GM12878 (cell line): ENCODE data around the gene PDRG1. TPM values are rescaled to one million over a fixed set of nuclear protein-coding genes. Genes with fewer than 3 reads are reported as not detected.

ENCODE experiments used
- ATAC-seq: fragments of 200-7000 bp; cut with Tn5 transposase; 3 replicates; pipeline ENCODE4 v1.9.1; 2020; ENCODE audit warnings: mild to moderate bottlenecking, moderate library complexity
- BruUV-seq: library from RNA; stranded (reverse); fragments of 400-500 nt; replicated peaks from 2 replicates; lab custom pipeline; 2021; lab: Mats Ljungman, UMichigan
- CTCF ChIA-PET: fragments of 300-600 bp; sonication (Branson Sonifier 250); formaldehyde crosslinking; extraction: SDS; loops from one replicate; lab custom pipeline; 2021; ENCODE audit warnings: inconsistent platforms; lab: Yijun Ruan, JAX
- POLR2A ChIA-PET: fragments of 350-600 bp; formaldehyde crosslinking; extraction: SDS; loops from one replicate; lab custom pipeline; 2021; ENCODE audit warnings: inconsistent platforms; lab: Charles Lee
- RAD21 ChIA-PET: fragments of 300-600 bp; sonication (Branson Sonifier 250); formaldehyde crosslinking; loops from one replicate; lab custom pipeline; 2023; ENCODE audit warnings: antibody characterized with exemption; ENCODE audit not compliant: unreplicated experiment; lab: Charles Lee
- SMC1A ChIA-PET: fragments of 300-600 bp; sonication (Branson Sonifier 250); formaldehyde crosslinking; loops from one replicate; lab custom pipeline; 2023; ENCODE audit not compliant: unreplicated experiment, uncharacterized antibody; lab: Charles Lee
- DNase-seq: peaks from one replicate; pipeline ENCODE4 v3.0.0-alpha.2; 2011; ENCODE audit warnings: low read depth, low spot score
- FAIRE-seq: peaks from 3 replicates; lab custom pipeline; 2011; peaks lifted over from hg19 to GRCh38; lab: Jason Lieb, UNC
- H2AFZ ChIP-seq: 2 replicates; pipeline ENCODE4 v1.6.0; 2011; ENCODE audit warnings: low read depth, low read length, control low read depth; ENCODE audit not compliant: control insufficient read depth
- H3K27ac ChIP-seq: 2 replicates; pipeline ENCODE4 v1.5.1; 2011; ENCODE audit warnings: control low read depth; ENCODE audit not compliant: control insufficient read depth, insufficient read depth
- H3K27me3 ChIP-seq, 2 experiments: replicated peaks in 1 of 2; 2 replicates each; pipeline versions ENCODE4 v1.6.0 to v1.6.1; 2011; ENCODE audit warnings: low read length in 1 of 2; ENCODE audit not compliant: control insufficient read depth in 2 of 2, insufficient read depth in 2 of 2
- H3K36me3 ChIP-seq, 2 experiments: 2 replicates each; pipeline ENCODE4 v1.5.1; 2011; ENCODE audit warnings: low read length in 1 of 2; ENCODE audit not compliant: control insufficient read depth in 2 of 2, insufficient read depth in 2 of 2
- H3K4me1 ChIP-seq: 2 replicates; pipeline ENCODE4 v1.6.1; 2011; ENCODE audit warnings: mild to moderate bottlenecking, low read length, moderate library complexity, mixed read lengths; ENCODE audit not compliant: control insufficient read depth, insufficient read depth
- H3K4me2 ChIP-seq: 2 replicates; pipeline ENCODE4 v1.6.0; 2011; ENCODE audit warnings: control low read depth; ENCODE audit not compliant: control insufficient read depth, insufficient read depth
- H3K4me3 ChIP-seq: fragments of 200-600 bp; sonication (generic); 2 replicates; pipeline ENCODE4 v1.5.1; 2016
- H3K79me2 ChIP-seq: 2 replicates; pipeline ENCODE4 v1.6.0; 2011; ENCODE audit warnings: low read length; ENCODE audit not compliant: control insufficient read depth, insufficient read depth
- H3K9ac ChIP-seq: 2 replicates; pipeline ENCODE4 v1.8.0; 2011; ENCODE audit warnings: low read length, control low read depth, mixed read lengths; ENCODE audit not compliant: control insufficient read depth, insufficient read depth
- H3K9me3 ChIP-seq: replicated peaks from 3 replicates; pipeline ENCODE4 v1.5.1; 2011; ENCODE audit warnings: mild to moderate bottlenecking, low read length; ENCODE audit not compliant: control insufficient read depth, insufficient read depth
- H4K20me1 ChIP-seq: 2 replicates; pipeline ENCODE4 v1.6.0; 2011; ENCODE audit not compliant: control insufficient read depth, insufficient read depth
- BRCA1 ChIP-seq: IDR thresholded peaks from 2 replicates; pipeline ENCODE4 v1.6.1; 2011; ENCODE audit warnings: low read depth, low read length, improper control_type of control experiment
- CHD1 ChIP-seq: IDR thresholded peaks from 2 replicates; pipeline ENCODE4 v1.6.1; 2012; ENCODE audit warnings: low read depth, low read length, improper control_type of control experiment
- KAT2A ChIP-seq: conservative IDR thresholded peaks from 2 replicates; pipeline ENCODE4 v1.6.1; 2011; ENCODE audit warnings: low read depth, low read length; ENCODE audit not compliant: control insufficient read depth
- KDM1A ChIP-seq: fragments of 200-600 bp; sonication (generic); IDR thresholded peaks from 2 replicates; pipeline ENCODE4 v1.6.1; 2016; ENCODE audit warnings: borderline replicate concordance
- MEF2A ChIP-seq: IDR thresholded peaks from 2 replicates; pipeline ENCODE4 v1.6.1; 2011; ENCODE audit warnings: low read depth, mild to moderate bottlenecking, low read length, moderate library complexity; ENCODE audit not compliant: insufficient read depth
- NFXL1 ChIP-seq: fragments of 450-650 bp; IDR thresholded peaks from 2 replicates; pipeline ENCODE4 v1.6.1; 2017; ENCODE audit warnings: antibody characterized with exemption, mild to moderate bottlenecking, borderline replicate concordance
- RFX5 ChIP-seq: IDR thresholded peaks from 2 replicates; pipeline ENCODE4 v1.6.1; 2011; ENCODE audit warnings: low read depth, low read length, improper control_type of control experiment
- ZNF592 ChIP-seq: fragments of 450-650 bp; IDR thresholded peaks from 2 replicates; pipeline ENCODE4 v1.6.1; 2017; ENCODE audit warnings: mild to moderate bottlenecking, moderate library complexity
- WGBS: methylation state at CpG from one replicate; pipeline ENCODE4 v1.1.6; 2016; ENCODE audit warnings: low lambda C conversion rate; ENCODE audit not compliant: insufficient replicate concordance, insufficient coverage; ENCODE audit errors: missing lambda C conversion rate; 5-methylcytosine and 5-hydroxymethylcytosine counted together
- in situ Hi-C: fragments of 300-500 bp; cut with MboI; formaldehyde crosslinking; loops from 9 replicates; pipeline ENCODE4 v1.14.3; 2018; ENCODE audit warnings: mixed read lengths
- intact Hi-C: fragments of 100-400 bp; cut with micrococcal nuclease; formaldehyde crosslinking; loops from one replicate; pipeline ENCODE4 v1.14.2; 2022; ENCODE audit not compliant: unreplicated experiment
- polyA plus RNA-seq, 11 experiments: library from polyadenylated mRNA; depleted of rRNA in 4 of 11; unstranded in 6 of 11; stranded (reverse) in 5 of 11; fragments of >200 nt; fragmentation: Nextera tagmentation in 4 of 11; fragmentation: Illumina TruSeq in 1 of 11; extraction: Ambion mirVana in 4 of 11; extraction: Trizol in 1 of 11; gene quantifications; 1 replicate in 1 of 11; 2 replicates in 10 of 11; pipeline versions ENCODE4 v1.2.1 to v1.2.3, GENCODE V29; 2011 to 2016; ENCODE audit warnings: inconsistent platforms in 2 of 11, missing spikeins in 2 of 11, low read depth in 1 of 11
- total RNA-seq, 4 experiments: library from RNA; depleted of rRNA in 3 of 4; stranded (reverse); fragments of >200 nt in 3 of 4; fragmentation: Illumina TruSeq in 1 of 4; extraction: Trizol in 1 of 4; gene quantifications; 2 replicates each; pipeline versions ENCODE4 v1.2.1 to v1.2.3, GENCODE V29; 2013 to 2021

PDRG1 gene
- total and polyA plus RNA-seq, 10 of the 15 experiments (the other 5 are each of a cell fraction or from before 2014, with no cell fraction given), result 11.1 to 55.8 (median 23.3) TPM

GRCh38 chr20:31901615-31902014 lies 50.2 kb downstream of the PDRG1 start:
- no peak overlapping the region for H2AFZ ChIP-seq
- in situ Hi-C loops, result no loop called here
- no peak overlapping the region for H3K4me3 ChIP-seq
- ChIA-PET CTCF (no interaction called here), SMC1A (no interaction called here), RAD21 (no interaction called here), POLR2A (no interaction called here)
- H3K9ac ChIP-seq, result no peak overlapping the region
- H3K4me2 ChIP-seq, result no peak overlapping the region
- no peak for TF ChIP-seq NFXL1
- no peak for TF ChIP-seq MEF2A
- TF ChIP-seq CHD1, result no peak
- no peak for TF ChIP-seq BRCA1
- TF ChIP-seq ZNF592, result no peak
- TF ChIP-seq KAT2A, result no peak
- no peak for TF ChIP-seq RFX5
- TF ChIP-seq KDM1A, result no peak
- WGBS, result 38% methylated on average over 6 of the region's 6 CpGs
- H3K27me3 ChIP-seq, result no peaks in the 10 kb centered on the region
- H3K79me2 ChIP-seq, result no peaks in the 10 kb centered on the region
- no peaks in the 10 kb centered on the region for H4K20me1 ChIP-seq
- intact Hi-C loops, result no loop called here
- no peaks in the 10 kb centered on the region for H3K4me1 ChIP-seq
- H3K9me3 ChIP-seq, result no peaks in the 10 kb centered on the region
- no peak overlapping the region for H3K27ac ChIP-seq
- DNase-seq (no peak), FAIRE-seq (no peak), ATAC-seq (no peak)
- no peaks in the 10 kb centered on the region for H3K36me3 ChIP-seq
- BruUV-seq, result no TSS peak
